SKM-1 (cell line): ENCODE data around the gene ZDHHC16.
A peak's percentile ranks its signal among the peaks of the same experiment; 100 is the strongest.
"Not testable (repeated sequence)": the region's sequence is repeated elsewhere in the genome, so short reads cannot be mapped to it uniquely, and the experiment has no call there.

Source experiments
- DNase-seq: peaks from one replicate; lab custom pipeline; 2025; ENCODE audit not compliant: unreplicated experiment; lab: John Stamatoyannopoulos, UW

Gene ZDHHC16

DNA sequence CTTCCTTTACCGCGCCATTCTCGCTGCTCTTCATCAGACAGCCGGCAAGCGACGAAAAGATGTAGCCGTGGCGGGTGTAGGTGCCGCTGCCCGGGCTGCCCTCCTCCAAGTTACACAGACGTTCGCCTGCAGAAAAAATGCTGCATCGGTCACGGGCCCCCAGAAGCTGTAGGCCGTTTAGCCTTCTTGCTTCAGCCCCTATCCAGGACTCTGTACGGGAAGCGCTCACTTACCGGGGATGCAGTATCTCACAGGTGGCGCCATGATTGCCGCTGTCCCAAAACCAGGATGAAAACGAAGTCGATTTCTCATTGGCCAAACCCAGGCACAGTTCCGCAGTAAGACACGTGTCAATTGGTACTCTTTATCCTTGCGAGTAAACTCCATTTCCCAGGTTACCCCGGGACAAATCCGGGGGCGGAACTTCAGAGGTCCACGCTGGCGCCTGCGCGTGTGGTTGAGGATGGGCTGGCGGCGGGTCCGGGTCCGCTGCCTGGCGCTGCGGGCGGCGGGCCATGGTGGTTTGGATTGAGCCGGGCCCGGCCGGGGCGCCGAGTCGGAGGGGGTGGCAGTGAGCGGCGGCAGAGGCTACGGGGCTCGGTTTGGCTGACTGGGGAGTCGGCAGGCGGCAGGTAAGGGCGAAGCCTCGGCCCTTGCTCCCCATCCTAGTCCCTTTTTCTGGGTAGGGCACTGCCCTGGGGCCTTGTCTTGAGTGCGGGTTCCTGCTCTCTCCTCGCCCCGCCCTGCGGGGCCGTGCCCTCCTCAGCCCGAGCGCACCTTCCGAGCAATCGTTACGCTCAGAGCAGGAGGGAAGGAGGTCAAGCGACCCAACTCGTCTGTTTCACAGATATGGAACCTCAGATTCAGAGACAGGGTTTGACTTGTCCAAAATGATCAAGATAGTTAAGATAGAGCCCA is at the start of gene ZDHHC16, which contains the start of gene EXOSC1:
Gene ZDHHC16 (plus strand): TSS at position 454 of the 918 bp plus-strand sequence. CDS start 5,501 bp downstream, outside the sequence.
Gene EXOSC1 (minus strand): TSS at position 285 of the 918 bp plus-strand sequence. CDS start 21 bp downstream, at position 264.
- DNase-seq: peak; percentile 95

GRCh38 chr10:97399843-97400545 is 46.0 kb upstream of the ZDHHC16 start:
- no peak for DNase-seq

GRCh38 chr10:97400665-97401454 is 45.1 kb upstream of the ZDHHC16 start, which contains the start of gene RRP12:
RRP12 (minus strand) TSS chr10:97401340; CDS start chr10:97401231, 109 bp downstream.
- DNase-seq: peak; percentile 99

GRCh38 chr10:97401455-97401919 is 44.5 kb upstream of the ZDHHC16 start:
- no peak for DNase-seq

- DNase-seq: no peak
These were observed 41.9 kb upstream of the ZDHHC16 start for GRCh38 chr10:97404044-97404443.

GRCh38 chr10:97406064-97406463 is 39.9 kb upstream of the ZDHHC16 start:
- peak; percentile 89 for DNase-seq

GRCh38 chr10:97406483-97406882 is 39.5 kb upstream of the ZDHHC16 start:
- DNase-seq: not testable (repeated sequence)

GRCh38 chr10:97407211-97407951 is 38.6 kb upstream of the ZDHHC16 start:
- peak; percentile 86 for DNase-seq

DNA sequence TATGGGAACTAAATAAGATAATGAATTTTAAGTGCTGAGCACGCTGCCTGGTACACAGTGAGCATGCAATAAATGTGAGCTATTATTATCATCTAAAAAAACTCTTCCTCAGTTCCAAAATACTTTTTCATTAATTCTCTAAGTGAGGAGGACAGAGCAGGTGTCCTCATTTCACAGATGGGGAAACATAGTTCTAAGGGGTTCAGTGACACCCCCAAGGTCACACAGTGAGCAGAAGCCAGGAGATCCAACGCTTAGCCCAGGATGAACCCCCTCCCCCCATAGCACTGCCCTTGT is 38.1 kb upstream of the ZDHHC16 start:
- no peak for DNase-seq

DNA sequence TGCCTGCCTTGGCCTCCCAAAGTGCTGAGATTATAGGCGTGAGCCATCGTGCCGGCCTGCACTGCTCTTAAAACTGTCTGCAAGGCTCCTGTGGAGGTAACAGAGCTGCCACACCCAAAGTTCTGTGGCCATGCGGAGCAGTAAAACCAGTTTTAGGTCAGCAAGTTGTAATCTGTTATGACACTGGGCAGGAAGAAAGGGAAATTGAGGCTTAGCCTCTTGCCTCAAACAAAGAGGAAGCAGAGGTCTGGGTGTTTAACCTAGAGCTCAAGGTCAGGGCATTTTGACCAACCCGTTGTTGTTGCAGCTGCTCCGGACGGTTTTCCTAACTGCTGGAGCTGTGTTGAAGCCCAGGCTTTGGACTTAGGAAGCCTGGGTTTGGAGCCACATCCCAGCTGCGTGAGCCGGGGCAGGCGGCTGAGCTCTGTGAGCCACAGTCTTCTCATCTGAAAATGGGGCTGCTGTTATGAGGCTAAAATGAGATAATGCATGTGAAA is 37.4 kb upstream of the ZDHHC16 start:
- peak; percentile 95 for DNase-seq

GRCh38 chr10:97411406-97411805 is 34.6 kb upstream of the ZDHHC16 start:
- peak; percentile 41 for DNase-seq

GRCh38 chr10:97412891-97413304 is 33.1 kb upstream of the ZDHHC16 start:
- DNase-seq: no peak

DNA sequence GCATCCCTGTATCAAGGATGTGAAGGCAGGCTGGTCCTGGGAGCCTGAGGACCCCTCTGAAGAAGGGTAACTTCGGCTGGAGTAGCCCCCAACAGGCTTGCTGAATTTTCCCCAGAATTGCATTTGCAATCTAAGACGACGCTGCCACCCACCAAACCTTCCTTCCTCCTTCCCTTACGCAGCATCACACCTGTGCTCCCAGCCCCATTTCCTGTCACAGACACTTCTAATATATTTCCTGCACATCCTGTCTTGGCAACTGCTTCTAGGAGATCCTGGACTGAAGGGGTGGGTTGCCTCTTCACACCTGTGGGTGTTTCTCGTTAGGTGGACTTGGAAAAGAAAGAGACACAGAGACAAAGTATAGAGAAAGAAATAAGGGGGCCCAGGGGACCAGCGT is 29.4 kb upstream of the ZDHHC16 start:
- DNase-seq: no peak

DNA sequence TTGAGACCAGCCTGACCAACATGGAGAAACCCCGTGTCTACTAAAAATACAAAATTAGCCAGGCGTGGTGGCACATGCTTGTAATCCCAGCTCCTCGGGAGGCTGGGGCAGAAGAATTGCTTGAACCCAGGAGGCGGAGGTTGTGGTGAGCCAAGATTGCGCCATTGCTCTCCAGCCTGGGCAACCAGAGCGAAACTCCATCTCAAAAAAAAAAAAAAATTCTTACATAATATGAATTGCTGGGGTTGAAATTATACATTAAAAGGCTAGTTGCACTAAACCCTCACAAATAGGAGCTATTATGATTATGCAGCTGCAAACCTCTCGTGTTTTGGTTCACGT is 22.2 kb upstream of the ZDHHC16 start:
- not testable (repeated sequence) for DNase-seq

- peak; percentile 90 for DNase-seq
These were observed 19.8 kb upstream of the ZDHHC16 start, which contains the start of gene PGAM1 for GRCh38 chr10:97425964-97426775. PGAM1 (plus strand) TSS chr10:97426191; CDS start chr10:97426308, 117 bp downstream.

GRCh38 chr10:97426776-97427570 is 19.0 kb upstream of the ZDHHC16 start:
- DNase-seq: no peak

DNA sequence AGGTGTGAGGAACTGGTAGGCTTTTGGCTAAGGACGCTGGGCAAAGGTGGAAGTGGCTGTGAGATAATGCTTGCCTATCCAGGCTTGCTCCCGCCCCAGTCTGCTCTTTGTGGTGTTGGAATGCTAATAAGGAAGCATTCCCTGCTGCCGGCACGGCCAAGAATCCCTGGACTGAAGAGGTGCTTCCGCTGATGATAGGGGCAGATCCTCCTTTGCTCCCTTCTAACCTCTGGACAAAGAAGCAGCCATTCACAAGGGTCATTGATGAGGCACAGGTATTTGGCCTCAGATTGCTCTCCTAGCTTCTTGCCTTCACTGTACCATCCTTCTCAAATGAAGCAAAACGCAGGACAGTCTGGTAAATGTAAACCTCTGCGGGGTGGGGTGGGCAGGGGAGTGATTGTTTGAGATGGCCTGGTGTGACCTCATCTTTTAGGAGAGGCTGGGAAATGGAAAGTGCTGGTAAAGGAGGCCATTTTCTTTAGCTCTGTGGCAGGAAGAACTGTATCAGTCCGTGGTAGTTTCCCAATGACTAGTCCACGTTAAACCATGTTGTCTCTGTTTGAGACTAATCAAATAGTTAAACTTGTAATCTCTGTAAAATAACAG is 18.3 kb upstream of the ZDHHC16 start:
- DNase-seq: no peak

DNA sequence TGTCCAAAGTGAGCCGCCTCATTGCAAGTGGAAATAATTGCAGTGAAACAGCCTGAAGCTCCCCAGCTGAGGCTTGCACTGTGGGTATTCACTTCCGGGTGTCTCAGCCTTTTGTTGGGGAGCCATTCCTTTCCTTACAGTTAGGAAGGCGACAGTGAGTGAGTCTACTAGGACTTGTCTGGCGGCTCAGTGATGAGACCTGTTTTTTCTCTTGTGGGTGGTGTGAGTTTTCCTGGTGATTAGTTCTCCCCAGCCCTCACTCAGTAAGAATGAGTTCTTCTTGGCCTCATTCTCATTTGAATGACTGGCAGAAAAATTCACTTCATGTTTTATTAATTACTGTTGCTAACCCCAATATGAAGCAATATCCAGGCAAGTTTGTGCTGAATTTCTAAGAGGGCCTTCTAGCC is 17.4 kb upstream of the ZDHHC16 start:
- no peak for DNase-seq
